Hindlimb muscle (tissue), 1 donor: ENCODE data around the gene SLC25A10. TPM values are rescaled to one million over a fixed set of nuclear protein-coding genes. Genes with fewer than 3 reads are reported as not detected.

ENCODE experiments used
- DNase-seq: peaks from one replicate; pipeline ENCODE4 v3.0.0-alpha.2; 2013
- polyA plus RNA-seq: library from polyadenylated mRNA; unstranded; fragments of 120-200 nt; gene quantifications from one replicate; pipeline ENCODE4 v1.2.1, GENCODE V29; 2013; ENCODE audit not compliant: insufficient read length

Gene SLC25A10
- polyA plus RNA-seq, 1 donor = 5.3 TPM

- no peak for DNase-seq
These were observed 24.1 kb upstream of the SLC25A10 start for GRCh38 chr17:81687770-81688541.

GRCh38 chr17:81688616-81689015, 23.5 kb upstream of the SLC25A10 start:
- no peak for DNase-seq

GRCh38 chr17:81690066-81690465, 22.0 kb upstream of the SLC25A10 start:
- DNase-seq = no peak

DNA sequence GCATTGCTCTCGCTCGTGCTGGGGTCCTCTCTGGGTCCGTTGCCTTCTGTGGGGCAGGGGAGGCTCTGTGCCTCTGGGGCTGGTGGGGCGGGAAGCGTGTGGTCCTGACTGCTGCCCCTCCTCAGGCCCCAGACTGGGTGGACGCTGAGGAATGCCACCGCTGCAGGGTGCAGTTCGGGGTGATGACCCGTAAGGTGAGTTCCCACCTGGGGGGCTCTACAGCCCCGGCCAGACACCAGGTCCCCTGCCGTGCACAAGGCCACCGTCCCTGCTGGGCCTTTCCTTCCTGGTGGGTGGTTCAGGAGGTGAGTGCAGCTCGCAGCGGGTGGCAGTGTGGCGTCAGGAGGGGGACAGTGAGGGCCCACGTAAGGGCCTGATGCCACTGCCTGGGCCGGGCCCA, 21.5 kb upstream of the SLC25A10 start:
- no peak for DNase-seq

DNA sequence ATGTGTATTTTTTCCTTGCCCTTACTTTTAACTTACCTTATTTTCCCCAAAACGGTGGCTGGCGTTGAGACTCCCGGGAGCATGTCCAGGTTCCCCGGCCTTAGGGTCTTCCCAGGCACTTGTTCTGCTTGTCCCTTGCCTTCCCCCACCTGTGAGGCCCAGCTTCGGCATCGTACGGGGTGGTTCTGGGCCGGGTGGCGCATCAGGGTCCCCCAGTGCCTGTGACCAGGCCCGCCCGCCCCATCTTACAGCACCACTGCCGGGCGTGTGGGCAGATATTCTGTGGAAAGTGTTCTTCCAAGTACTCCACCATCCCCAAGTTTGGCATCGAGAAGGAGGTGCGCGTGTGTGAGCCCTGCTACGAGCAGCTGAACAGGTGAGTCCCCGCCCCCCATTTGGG, 20.9 kb upstream of the SLC25A10 start:
- DNase-seq = no peak

- no peak for DNase-seq
These were observed 20.5 kb upstream of the SLC25A10 start for GRCh38 chr17:81691608-81692007.

DNA sequence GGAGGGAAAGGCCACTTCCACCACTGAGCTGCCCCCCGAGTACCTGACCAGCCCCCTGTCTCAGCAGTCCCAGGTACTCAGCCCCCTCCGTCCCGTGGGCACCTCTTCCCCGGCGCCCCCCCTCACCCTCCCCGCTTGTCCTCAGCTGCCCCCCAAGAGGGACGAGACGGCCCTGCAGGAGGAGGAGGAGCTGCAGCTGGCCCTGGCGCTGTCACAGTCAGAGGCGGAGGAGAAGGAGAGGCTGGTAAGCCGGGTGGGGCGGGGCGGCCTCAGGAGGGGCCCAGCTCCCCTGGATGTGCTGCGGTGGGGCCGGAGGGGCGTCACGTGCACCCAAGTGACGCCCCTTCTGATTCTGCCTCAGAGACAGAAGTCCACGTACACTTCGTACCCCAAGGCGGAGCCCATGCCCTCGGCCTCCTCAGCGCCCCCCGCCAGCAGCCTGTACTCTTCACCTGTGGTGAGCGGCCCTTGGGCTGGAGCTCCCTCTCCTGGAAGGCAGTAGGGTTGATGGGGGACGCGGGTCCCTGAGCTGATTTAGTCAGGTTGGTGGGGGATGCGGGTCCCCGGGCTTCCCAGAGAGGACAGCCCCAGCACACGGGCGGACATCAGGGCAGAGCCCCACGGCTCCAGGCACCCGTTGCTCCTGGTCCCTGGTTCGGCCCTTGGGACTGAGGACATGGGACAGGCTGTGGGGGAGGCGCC, 18.4 kb upstream of the SLC25A10 start:
- no peak for DNase-seq

DNA sequence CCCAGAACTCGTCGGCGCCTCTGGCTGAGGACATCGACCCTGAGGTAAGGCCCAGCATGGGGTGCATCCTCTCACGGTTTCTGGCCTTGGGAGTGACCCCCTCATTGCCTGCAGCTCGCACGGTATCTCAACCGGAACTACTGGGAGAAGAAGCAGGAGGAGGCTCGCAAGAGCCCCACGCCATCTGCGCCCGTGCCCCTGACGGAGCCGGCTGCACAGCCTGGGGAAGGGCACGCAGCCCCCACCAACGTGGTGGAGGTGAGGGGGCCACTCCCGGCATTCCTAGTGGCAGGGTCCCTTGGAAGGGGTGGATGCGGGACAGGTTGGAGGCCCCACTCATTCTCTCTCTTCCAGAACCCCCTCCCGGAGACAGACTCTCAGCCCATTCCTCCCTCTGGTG, 17.3 kb upstream of the SLC25A10 start:
- DNase-seq = no peak

GRCh38 chr17:81695211-81695610, 16.9 kb upstream of the SLC25A10 start:
- no peak for DNase-seq

- no peak for DNase-seq
These were observed 16.3 kb upstream of the SLC25A10 start for GRCh38 chr17:81695801-81696200.

- DNase-seq = no peak
These were observed 15.7 kb upstream of the SLC25A10 start for GRCh38 chr17:81696218-81696941.

DNA sequence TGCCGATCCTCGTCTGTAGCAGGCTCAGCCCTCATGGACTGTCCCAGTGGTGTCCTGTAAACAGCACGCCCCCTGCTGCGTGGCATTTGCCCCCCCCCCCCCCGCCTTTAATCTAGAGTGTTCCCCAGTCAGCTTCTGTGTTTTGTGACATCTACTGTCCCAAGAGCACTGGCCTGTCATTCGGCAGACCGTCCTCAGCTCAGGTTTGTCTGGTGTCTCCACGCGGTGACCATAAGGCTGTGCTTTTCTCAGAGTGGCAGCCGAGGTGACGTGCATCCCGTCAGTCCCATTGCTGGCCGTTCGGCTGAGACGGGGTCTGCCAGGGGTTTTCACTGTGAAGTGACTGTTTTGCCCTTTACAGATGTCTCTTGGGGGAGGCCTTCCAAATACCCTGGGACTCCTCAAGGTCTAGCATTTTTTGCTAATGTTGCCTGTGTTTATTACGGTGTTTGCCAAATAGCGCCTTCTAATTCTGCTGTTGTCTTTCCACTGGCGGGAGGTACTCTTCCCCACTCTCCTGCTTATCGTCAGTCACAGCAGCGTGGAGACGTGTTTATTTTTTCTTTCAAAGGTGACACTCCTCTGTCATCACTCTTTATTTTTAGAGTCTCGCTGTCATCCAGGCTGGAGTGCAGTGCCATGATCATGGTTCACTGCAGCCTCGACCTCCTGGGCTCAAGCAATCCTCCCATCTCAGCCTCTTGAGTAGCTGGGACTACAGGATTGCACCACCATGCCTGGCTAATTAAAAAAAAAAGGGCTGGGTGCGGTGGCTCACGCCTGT, 14.6 kb upstream of the SLC25A10 start:
- DNase-seq = no peak

DNA sequence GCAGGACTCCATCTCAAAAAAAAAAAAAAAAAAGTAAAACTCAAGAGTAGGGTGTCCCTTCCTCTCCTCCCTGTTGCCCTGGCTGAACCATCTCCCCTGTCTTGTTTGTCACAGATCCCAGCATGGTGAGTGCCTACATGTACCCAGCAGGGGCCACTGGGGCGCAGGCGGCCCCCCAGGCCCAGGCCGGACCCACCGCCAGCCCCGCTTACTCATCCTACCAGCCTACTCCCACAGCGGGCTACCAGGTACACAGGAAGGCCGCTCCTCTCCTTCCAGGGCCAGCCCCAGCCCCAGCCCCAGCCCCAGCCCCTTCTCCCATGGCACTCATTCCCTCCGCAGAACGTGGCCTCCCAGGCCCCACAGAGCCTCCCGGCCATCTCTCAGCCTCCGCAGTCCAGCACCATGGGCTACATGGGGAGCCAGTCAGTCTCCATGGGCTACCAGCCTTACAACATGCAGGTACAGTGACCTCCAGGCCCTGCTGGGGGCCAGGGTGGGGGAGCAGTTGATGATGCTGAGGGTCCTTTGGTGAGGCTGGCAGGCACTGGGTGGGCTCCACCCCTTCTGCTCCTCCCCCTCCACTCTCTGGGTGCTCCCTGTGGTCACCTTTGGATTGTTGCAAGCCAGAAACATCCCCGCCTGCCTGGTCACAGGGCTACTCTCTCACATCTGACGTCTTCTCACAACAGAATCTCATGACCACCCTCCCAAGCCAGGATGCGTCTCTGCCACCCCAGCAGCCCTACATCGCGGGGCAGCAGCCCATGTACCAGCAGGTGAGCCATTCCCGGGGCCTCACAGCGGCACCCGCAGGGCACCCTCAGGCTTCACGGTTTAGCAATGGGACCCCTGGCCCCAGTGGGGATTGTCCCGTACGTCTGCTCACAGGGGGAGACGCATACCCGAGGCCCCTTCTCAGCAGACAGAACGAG, 11.5 kb upstream of the SLC25A10 start:
- no peak for DNase-seq

DNA sequence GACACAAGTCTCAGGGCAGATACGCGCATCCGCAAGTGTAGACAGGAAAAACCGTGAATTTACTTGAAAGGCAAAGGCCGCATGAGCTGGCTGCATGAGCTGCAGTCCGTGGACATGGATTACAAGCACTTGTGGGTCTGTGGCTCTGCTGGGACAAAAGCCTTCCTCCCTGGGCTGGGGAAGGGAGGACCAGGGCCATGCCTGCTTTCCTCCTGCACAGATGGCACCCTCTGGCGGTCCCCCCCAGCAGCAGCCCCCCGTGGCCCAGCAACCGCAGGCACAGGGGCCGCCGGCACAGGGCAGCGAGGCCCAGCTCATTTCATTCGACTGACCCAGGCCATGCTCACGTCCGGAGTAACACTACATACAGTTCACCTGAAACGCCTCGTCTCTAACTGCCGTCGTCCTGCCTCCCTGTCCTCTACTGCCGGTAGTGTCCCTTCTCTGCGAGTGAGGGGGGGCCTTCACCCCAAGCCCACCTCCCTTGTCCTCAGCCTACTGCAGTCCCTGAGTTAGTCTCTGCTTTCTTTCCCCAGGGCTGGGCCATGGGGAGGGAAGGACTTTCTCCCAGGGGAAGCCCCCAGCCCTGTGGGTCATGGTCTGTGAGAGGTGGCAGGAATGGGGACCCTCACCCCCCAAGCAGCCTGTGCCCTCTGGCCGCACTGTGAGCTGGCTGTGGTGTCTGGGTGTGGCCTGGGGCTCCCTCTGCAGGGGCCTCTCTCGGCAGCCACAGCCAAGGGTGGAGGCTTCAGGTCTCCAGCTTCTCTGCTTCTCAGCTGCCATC, 10.6 kb upstream of the SLC25A10 start:
- DNase-seq = no peak

- peak; percentile 94 for DNase-seq
These were observed 8.9 kb upstream of the SLC25A10 start, which contains the start of gene MRPL12 for GRCh38 chr17:81702934-81703746. Gene MRPL12 (plus strand): TSS chr17:81703367. CDS start chr17:81703502, 135 bp downstream.

GRCh38 chr17:81703747-81704654, 8.1 kb upstream of the SLC25A10 start:
- DNase-seq = no peak

GRCh38 chr17:81705518-81706231, 6.4 kb upstream of the SLC25A10 start:
- no peak for DNase-seq

- DNase-seq = no peak
These were observed 5.9 kb upstream of the SLC25A10 start for GRCh38 chr17:81706232-81706611.
